NK-92 treated with Interleukin-12 subunit alpha and Interleukin-12 subunit beta, amount 100 ng/mL, for 24 hours (cell line): Measurements from ENCODE around the gene RALGPS1.
A peak's percentile ranks its signal among the peaks of the same experiment; 100 is the strongest.

Experiments used
- DNase-seq: peaks from one replicate; lab custom pipeline; 2025; lab: John Stamatoyannopoulos, UW

Gene RALGPS1

DNA sequence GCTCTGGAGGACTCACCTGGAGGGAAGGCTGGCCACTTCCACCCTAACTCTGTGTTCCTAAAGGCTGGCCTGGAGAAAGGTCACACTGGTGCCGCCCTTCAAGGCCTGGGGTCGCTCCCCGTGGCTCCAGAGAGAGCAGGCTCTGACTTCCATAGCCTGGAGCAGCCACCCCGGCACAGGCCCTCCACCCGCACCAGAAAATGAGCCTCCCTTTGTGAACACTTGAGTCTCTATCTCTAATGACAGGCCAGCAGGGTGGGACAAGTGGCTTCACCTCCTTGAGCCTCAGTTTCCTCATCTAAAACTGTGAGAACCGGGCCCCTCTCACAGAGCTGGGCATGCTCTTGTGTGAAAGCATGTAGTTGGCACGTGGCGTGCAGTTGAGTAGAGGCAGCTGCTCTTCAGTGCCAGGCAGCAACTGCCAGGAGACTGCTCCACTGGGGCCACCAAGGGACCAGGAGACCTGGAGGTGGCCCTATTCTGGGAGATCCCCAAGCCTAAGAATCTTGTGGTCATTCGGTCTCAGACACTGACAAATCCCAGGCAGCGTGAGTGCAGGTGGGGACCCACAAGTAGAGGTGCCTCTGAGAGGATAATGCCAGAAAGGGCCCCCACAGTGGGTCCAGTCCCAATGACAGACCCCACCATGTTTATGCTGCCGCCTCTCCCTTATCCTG is 293.3 kb downstream of the RALGPS1 start:
- no peak for DNase-seq

DNA sequence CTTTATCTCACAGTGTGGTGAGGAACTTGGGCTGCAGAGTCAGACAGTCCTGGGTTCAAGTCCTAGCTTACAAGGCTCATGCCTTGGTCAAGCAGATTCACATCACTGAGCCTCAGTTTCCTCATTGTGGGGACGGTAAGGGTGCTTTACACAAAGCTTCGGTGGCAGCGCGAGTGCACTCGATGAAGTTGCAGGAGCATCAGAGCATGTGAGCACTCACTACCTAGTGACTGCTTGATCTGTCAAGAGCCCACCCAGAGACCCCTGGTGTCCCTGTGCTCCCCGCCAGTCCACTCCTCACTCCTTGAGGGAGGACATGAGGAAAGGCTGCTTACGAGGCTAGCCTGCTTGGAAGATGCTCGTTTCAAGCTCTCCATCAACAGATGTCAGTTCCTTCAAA is 293.8 kb downstream of the RALGPS1 start:
- no peak for DNase-seq

DNA sequence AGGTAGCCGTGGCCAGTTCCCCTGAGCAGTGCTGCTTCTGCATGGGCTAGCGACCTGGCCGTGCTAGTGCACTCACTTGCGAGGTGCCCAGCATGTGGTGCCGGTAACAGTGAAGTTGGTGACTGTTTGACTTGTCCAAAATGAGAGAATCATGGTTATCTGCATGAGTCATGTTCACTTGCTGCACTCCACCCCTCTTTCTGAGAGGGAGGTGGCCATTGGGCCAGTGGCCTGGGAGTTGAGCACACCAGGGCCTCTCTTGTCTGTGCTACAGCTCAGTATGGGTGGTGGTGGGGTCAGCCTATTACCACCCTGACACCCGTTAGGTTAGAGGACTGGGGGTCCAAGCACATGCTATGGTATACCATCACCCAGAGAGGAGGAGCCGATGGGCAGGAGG is 294.6 kb downstream of the RALGPS1 start:
- DNase-seq = no peak

DNA sequence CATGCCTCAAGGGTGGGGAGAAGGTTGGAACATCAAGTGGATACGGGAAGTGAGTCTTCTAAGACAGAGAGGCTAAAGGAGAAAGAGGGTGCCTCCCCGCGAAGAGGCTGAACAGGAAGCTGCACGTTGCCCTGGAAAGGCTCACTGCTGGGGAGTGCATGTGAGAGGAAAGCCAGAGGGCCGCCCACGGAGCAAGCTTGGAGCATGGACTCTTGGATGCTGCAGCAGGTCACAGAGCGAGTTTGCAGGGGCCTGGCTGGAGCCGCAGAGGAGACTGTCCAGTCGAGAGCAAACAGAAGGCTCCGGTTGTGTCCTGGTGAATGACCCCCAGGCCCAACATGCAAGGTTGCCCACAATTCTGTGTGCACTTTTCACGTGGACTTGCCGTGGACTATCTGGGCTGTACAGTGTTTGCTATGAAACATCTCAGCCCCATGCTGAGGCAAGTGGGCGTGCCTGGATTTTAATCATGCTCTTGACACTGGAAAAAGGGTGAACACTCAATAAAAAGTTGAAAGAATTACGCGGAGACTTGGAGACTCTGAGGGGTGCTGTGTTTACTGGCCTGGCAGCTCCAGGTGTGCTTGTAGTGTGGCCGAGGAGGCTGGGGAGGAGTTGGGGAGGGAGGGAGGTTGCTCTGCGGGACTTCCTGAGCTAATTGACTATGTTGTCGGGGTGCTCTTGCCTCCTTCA is 295.5 kb downstream of the RALGPS1 start:
- DNase-seq = no peak

DNA sequence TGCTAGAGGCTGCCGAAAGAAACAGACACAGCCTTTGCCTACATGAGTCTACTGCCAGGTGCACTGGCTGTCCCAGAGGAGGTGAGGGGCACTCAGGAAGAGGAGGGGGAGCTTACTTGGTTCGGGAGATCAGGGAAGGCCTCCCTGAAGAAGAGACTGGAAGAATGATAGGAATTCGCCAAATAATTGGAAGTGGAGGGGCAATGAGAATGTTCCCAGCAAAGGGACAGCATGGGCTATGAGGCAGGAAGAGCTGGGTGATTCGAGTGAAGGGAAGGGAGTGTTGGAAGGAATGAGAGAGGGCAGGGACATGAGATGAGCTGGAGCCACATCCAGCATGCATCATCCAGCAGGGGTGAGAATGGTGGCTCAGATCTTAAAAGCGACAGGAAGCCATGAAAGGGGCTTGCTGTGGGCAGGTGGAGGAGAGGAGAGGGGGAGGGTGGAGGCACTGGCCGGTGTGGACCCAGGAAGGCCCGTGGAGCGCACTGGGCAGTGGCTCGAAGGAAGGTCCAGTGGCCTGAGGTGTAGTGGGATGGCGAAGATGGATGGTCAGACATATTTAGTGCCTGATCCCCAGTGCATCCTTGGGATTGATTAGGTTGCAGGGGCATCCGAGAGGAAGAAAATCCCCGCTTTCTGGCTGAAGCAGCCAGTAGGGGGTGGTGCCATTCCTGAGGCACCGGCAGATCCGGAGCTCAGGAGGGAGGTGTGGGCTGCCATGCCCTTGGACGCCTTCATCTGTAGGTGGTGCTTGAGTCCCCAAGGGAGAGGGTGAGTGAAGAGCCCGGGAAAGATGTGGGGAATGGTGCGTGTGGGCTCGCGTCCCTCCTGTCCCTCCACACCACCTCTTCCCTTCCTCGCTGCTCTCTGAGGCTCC is 296.5 kb downstream of the RALGPS1 start:
- DNase-seq = no peak

DNA sequence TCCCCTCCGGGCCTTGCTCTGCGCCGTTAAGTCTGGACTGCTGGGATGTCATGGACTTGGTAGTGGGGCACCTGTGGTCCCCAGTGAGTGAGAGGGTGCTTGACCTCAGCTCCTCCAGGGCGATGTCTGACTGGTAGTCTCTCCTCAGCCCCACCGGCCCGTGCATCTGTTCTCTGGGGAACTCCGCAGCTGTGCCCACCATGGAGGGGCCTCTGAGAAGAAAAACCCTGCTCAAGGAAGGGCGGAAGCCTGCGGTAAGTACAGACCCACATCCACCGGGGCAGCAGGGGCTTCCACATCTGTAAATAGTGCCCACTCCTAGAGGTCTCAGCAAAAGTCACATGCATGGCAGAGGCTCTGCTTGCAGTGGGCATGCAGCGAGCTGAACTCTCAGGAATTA is 297.4 kb downstream of the RALGPS1 start:
- DNase-seq = no peak

DNA sequence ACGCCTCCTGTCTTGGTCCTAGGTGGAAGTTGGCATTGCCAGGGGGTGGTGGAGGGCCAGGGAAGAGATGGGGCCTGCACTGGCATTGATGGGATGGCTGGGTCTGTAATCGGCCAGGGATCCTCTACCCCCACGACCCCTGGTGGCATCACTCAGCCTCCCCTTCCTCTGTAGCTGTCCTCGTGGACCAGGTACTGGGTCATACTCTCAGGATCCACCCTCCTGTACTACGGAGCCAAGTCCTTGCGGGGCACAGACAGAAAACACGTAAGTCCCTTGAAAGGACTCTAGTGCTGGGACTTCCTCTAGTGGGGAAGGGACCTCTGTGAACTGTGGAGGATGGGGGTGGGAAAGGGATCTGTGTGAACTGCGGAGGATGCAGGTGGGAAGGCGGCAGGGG is 297.9 kb downstream of the RALGPS1 start:
- DNase-seq = no peak

DNA sequence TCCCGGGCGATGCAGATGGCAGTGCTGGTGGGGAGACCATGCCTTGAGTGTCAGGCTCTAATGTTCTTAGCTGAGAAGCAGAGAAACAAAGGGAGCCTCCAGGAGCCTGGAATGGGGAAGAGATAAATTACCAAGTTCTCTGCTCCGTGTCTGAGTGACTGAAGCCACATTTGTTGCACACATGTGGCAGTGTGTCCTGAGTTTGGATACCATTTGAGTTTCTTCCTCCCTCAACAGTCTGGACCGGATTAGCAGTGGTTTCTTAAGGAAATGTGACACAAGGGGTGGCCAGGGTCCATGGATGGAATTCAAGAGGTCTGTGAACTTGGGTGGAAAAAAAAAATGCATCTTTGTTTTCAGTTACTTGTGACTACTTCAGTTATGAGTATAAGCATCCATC is 299.3 kb downstream of the RALGPS1 start:
- no peak for DNase-seq

DNA sequence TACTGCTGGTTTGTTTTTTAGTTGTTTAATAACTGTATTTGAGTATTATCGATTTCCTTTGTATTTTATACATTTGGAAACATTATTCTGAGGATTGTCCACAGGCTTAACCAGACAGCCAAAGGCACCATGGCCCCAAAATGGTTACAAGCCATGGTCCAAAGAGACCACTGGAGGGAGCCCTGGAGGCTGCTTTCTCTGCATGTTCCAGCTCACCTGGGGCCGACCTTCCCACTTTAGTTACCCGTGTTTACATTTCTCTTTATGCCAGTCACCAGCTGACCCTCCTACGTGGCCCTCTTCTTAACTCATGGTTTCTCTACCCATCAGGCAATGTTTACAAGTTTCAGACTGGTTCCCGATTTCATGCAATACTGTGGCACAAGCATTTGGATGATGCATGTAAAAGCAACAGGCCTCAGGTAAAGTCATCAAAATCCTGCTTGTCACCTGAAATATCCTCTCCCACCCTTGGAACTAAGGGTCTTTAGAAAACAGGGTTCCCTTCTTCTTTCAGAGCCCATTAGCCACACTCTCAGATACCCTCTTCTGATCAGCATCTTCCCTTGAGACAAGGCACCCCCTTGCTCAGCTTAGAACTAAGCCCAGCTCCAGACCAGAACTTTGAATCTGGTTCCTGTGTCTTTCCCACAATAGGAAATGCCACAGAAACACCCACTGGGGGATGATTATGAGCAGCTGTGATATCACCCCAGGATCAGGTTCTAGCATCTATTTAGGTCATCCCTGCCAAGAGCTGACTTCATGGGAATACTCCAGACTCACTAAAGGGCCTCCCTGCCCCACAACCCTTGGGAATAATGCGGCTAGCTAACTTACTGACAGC is 300.1 kb downstream of the RALGPS1 start:
- DNase-seq = peak; percentile 30

DNA sequence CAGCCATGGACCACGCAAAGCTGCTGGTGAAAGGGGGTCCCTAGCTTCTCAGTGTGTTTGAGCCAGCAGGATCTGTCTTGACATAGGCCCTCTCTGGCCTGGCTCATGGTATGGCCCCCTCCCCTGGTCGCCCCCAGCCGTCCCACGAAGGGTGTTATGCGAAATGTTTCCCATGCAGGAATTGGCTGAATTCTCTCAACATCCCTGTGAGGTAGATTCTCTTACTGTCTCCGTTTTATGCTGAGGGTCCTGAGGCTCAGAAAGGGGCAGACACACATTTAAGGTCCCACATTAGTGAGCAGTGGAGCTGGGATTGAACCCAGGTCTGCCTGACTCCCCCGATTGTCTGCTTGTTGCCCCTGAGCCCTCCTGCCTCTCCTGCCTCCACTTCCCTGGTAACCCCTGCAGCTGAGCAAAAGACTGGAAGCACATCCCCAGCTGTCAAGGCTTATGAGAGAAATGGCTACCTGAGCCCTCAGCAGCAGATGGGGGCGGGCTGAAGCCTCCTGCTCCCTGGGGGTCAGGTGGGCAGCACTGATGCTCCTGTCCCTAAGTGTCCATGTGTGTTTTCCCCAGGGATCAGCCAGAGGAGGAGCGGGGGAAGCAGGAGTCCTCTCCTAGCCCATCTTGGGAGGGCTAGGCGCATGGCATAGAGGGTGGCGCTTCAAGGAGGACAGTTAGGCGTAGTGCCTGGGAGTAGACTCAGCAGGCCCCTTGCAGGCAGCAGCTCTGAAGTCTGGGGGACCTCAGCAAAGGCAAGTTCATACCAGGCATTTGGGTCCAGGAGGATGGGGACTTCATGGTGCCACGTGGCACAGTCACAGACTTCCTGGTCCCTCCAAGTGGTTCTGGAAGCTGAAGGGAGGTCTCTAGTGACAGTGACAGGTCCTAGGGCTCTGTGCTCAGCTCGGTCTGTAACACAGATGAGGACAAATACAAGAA is 301.0 kb downstream of the RALGPS1 start:
- DNase-seq = no peak

DNA sequence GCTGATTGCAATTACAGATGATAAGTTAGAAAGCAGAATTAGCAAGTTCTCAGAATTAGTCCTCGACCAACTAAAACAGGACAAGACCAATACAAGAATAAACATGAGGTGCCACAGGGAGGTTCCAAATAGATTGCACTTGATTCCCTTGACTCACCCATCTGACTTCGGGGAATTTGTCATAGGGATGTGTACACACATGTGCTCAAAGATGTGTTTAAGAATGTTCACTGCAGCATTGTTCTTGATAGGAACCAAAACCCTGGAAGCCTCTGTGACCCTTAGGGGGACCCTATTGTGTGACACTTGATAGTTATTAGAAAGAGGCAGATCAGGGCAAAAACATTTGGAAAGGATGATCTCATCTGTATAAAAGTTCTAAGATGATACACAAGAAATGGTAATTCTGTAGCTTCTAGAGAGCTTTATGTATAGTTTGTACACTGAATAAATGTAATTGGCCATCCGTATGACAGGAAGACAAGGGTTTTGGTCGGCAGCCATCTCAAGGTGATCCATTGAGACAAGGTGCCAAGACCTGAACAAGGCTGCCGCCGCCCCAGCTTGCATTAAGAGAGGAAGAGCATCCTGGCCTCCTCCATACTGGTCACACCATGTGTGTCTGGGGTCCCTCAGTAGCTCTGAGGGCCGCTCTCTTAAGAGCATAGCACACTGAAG is 301.8 kb downstream of the RALGPS1 start:
- DNase-seq = no peak

DNA sequence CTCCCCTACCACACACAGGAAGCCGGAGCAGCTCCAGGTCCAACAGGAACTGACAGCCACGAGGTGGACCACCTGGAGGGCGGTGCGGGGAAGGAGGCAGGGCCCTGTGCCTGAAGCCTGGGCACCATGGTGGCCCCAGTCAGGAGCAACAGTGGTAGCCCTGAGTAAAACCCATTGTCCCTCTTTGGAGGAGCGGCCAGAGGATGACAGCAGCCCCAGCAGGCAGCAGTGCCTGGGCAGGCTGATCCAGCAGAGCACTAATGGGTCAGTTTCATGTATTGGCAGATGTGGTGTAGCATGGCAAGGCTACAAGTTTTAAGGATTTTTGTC is 302.3 kb downstream of the RALGPS1 start:
- no peak for DNase-seq

DNA sequence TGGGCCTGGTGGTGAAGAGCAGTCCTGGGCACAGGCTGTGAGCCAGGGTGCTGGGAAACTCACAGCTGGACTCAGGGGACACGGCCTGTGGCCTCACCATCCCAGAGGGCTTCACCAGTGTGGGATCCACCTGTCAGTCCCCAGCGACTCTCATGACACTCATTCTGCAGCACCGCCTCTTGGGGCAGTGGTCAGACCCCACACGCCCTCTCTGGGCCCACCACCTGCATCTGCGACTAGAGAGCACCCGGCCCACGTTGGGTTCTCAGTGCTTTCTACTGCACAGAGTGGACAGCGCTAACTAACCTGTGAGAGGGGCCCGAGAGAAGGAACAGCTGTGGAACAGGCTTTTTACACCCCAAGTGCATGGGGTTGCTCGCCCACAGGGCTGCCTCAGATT is 304.2 kb downstream of the RALGPS1 start:
- no peak for DNase-seq

DNA sequence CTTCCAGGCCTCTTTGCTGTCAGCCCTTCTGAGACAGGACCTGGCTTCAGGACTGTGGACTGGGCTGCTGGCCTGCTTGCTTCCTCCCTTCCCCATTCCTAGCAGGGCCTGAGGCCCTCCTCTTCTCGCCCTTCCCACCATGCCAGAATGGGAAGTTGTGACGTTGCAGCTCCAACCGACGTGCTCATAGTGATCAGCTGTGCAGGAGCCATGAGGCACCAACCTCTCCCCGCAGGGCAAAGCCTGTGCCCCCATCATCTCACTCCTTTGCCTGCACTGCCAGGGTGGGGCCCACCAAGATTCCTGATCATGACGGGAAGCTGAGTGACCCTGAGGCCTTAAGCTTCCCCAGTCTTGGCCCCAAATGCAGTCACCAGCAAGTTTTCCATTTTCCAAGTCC is 304.9 kb downstream of the RALGPS1 start:
- no peak for DNase-seq

DNA sequence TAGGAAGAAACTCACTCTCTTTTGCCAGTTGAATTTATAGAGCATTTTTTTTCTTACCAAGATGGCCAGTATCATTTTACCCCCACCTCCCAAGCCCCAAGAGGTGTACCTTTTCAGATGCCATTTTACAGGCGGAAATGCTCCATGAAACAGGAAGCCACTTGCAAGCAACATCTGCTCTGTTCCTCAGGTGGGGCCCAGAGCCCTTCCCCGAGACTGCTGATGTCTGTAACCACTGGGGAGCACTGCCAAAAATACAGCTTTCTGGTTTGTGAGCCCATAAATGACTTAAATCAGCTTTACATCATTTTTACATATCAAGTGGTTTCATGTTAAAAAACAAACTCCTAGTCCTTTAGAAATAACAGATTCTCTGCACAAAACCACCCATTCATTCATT is 307.1 kb downstream of the RALGPS1 start:
- no peak for DNase-seq

DNA sequence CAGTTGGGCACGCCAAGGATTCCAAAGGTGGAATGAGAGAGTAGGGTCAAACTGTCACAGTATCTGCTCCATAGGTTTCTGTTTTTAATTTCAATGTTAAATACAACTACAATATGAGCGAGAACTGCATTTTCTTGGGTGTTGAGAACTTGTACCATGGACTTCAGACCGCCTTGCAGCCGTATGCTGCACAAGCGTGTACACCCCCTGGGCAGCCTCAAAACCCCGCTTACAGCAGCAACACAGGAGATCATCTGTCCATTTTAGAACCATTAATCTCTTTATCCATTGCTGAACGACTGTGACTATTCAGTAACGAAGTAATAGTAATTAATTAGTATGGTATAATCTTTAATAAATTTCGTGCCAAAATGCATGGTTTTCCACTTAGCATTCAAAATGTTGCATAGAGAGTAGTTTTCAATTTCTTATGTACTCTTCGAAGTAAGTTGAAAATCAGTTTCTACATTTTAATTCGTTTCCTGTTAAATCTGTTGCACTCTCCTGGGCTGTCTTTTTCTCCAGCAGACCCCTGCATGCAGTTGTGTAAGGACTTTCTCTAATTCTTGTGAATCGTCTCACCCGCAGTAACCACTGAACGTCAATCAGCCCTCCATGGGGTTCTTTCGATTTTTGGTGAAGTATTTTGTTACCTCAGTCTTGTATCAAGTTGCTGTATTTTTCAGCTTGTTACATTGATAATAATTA is 308.0 kb downstream of the RALGPS1 start:
- DNase-seq = no peak

DNA sequence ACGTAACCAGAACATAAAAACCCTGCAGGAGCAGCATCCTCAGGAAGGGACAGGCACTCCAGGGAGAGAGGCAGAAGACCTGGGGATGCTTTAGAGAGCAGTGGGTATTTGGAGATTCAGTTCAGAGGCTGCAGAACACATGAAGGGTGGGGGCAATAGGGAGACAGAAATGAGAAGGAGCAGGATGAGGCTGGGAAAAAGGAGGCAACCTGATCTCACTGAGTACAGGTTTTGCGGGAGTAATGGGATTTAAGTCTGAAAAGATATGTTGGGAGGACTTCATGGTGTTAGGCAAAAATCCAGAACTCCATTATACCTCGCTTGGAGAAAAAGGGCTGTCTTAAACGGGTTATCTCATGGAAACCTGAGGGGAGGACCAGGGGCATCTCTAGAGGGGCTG is 308.7 kb downstream of the RALGPS1 start:
- no peak for DNase-seq

DNA sequence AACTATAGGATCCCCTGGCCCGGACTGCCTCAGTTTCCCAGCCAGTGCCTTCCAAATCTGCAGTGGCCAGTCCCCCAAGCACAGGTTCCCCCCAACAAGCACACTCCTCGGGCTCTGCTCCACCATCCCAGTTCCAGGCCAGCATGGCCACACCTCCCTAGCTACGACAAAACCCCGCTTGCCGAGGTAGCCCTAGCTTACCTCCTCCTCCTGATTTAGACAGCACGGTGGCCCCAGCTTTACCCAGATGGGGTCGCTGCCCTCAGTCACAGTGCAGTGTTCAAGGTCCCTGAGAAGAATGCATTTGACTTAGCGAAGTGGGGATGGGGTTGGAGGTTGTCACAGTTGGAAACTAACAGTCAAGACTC is 309.2 kb downstream of the RALGPS1 start:
- no peak for DNase-seq

DNA sequence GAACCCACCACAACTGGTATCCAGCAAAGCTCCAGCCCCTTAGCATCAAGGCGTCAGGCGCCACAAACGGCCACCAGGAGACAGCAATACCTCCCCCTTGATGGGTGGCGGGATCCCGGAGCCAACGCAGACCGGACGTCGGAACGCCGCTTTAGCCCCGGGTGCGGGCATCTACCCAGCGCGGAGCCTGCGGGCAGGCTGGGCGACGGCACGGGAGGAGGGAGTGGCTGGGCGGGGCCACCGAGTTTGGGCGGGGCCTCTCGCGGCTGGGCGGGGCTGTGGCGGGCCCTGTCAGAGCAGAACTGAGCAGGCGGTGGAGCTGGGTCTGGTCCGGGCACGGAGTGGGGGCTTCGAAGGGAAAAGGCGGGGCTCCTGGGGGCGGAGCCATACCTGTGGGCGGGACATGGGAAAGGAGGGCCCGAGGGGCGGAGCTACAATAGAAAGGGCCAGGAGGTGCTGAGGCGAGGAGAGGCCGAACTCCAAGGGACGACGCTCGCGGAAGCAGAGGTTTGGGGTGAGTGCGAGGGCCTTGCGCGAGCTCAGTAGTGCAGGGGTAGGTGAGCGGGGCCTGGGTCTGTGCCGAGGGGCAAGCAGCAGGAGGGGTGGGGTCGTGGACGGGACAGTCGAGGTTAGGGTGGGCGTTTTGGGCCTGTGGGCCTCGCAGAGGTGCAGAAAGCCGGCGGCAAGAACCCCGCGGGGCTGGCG is 309.7 kb downstream of the RALGPS1 start:
- DNase-seq = no peak
